Fibroblast of villous mesenchyme (primary cell): ENCODE results near the gene UPB1. TPM values are rescaled to one million over a fixed set of nuclear protein-coding genes. Genes with fewer than 3 reads are reported as not detected.
"Not testable (repeated sequence)": the region's sequence is repeated elsewhere in the genome, so short reads cannot be mapped to it uniquely, and the experiment has no call there.

Experiments
- DNase-seq: peaks from one replicate; pipeline ENCODE4 v3.0.0-alpha.2; 2010; ENCODE audit warnings: low read depth
- H3K4me3 ChIP-seq: 2 replicates; pipeline ENCODE4 v1.5.1; 2011; ENCODE audit warnings: low read depth, mild to moderate bottlenecking, low read length
- total RNA-seq: library from RNA; depleted of rRNA; stranded (reverse); fragments of >200 nt; gene quantifications from 2 replicates; pipeline ENCODE4 v1.2.3, GENCODE V29; 2012
- TF ChIP-seq, protein P1 (sequence below): IDR thresholded peaks from 2 replicates; pipeline ENCODE4 v1.5.1; 2012; ENCODE audit warnings: low read depth, mild to moderate bottlenecking, low read length; ENCODE audit not compliant: insufficient read depth

The UPB1 gene
- total RNA-seq, 1 donor: under 0.01 TPM

DNA sequence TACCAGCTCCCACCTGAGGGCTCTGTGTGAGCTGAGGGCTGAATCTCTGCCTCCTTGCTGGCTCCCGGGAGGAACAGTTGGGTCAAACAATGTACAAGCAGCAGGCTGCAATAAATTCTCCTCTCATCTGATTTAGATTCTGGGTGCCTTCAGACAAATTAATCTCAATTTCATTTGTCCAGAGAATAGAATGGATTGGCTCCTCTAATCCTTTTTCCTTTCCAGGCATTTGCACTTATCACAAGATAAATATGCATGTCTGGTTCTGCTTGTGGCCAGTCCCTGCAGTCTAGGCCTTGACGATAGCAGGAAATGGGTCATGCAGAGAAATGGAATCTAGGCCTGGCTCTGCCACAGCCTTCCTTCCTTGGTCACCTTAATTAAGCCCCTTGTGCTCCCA is 28.7 kb downstream of the UPB1 start:
- TF ChIP-seq, protein P1, sequence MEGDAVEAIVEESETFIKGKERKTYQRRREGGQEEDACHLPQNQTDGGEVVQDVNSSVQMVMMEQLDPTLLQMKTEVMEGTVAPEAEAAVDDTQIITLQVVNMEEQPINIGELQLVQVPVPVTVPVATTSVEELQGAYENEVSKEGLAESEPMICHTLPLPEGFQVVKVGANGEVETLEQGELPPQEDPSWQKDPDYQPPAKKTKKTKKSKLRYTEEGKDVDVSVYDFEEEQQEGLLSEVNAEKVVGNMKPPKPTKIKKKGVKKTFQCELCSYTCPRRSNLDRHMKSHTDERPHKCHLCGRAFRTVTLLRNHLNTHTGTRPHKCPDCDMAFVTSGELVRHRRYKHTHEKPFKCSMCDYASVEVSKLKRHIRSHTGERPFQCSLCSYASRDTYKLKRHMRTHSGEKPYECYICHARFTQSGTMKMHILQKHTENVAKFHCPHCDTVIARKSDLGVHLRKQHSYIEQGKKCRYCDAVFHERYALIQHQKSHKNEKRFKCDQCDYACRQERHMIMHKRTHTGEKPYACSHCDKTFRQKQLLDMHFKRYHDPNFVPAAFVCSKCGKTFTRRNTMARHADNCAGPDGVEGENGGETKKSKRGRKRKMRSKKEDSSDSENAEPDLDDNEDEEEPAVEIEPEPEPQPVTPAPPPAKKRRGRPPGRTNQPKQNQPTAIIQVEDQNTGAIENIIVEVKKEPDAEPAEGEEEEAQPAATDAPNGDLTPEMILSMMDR: no peak
- H3K4me3 ChIP-seq: no peak overlapping the region
- DNase-seq: no peak

DNA sequence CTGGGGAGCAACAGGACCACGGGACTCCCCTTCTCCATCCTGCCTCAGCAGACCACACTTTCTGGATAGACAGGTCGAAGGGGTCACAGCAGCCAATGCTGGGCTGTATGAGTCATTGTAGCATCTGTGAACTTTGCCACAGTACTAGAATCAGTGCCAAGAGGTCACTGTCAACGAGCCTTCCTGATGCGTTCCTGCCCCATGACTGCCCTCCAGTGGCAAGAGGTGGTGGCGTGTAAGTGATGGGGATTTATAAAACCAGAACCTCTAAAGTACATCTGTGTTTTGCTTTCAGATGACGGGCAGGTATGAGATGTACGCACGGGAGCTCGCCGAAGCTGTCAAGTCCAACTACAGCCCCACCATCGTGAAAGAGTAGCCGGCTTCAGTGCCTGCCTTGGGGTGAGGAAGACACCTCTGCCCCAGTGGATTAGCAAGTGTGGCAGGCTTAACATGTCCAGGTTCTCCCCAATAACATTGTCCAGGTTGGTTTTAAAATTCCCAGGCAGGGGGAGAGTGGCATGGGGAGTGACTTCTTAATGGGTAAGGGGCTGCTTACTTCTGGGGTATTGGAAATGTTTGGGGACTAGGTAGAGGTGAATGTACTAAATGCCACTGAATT is 30.4 kb downstream of the UPB1 start:
- TF ChIP-seq, protein P1: peak; percentile 94
- peak; percentile 73 for DNase-seq
- no peak overlapping the region for H3K4me3 ChIP-seq

DNA sequence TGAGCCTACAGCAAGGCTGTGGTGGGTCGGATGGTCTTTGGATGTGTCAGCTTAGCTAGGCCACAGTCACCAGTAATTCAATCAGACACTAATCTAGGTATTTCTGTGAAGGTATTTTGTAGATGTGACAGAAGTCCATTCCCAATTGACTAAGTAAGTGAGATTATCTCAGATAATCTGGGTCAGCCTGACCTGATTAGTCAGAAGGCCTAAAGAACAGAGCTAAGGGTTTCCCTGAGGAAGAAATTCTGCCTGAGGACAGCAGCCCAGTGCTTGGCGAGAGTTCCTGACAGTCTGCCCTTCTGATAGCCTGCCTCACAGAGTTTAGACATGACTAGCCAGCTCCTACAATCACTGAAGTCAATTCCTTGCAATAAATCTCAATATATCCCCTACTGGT is 31.1 kb downstream of the UPB1 start:
- TF ChIP-seq, protein P1: no peak
- no peak overlapping the region for H3K4me3 ChIP-seq
- DNase-seq: no peak

DNA sequence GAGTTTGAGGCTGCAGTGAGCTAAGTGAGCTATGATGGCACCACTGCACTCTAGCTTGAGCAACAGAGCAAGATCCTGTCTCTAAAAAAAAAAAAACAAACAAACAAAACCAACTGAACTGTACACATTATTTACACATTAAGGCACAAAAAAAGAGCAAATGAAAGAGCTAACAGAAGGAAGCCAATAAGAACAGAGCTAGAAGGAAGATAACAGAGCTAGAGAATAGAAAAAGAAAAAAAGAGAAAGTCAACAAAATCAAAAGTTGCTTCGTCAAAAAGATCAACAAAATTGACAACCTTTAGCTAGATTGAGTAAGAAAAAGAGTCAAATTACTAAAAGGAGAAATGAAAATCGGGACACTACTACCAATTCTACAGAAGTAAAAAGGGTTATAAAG is 34.8 kb downstream of the UPB1 start:
- H3K4me3 ChIP-seq: no peak overlapping the region
- TF ChIP-seq, protein P1: no peak
- DNase-seq: no peak

DNA sequence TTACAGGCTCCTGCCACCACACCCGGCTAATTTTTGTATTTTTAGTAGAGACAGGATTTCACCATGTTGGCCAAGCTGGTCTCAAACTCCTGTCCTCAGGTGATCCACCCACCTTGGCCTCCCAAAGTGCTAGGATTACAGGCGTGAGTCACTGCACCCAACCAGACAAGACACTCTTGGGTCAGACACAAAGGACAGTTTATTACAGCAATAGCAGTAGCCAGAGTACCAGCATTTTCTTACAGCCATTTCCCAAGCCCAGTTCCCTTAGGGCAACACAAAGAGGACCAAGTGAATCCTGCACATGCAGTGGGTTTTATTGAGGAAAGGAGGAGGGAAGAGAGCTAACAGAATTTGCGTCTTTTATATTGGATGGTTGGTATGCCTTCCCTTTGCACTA is 35.8 kb downstream of the UPB1 start:
- not testable (repeated sequence) for H3K4me3 ChIP-seq, DNase-seq

DNA sequence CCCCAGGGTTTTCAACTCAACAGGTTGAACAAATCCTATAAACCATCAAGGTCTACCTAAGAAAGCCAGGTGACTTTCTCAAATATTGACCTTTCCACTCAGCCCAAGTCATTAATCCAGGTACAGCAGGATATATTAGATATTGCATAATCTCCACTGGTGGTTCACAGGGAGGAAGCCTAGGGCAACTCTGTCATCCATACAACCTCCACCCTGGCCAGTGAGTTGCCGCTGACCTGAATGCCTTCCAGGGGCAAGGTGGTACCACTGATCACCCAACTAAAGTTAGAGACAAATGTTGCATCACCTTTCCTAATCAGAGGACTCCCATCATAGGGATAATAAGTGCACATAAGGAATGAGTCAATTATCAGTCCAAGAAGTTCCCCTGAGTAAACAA is 36.9 kb downstream of the UPB1 start:
- no peak for DNase-seq
- no peak overlapping the region for H3K4me3 ChIP-seq
- TF ChIP-seq, protein P1: no peak

GRCh38 chr22:24535348-24535747 is 40.2 kb downstream of the UPB1 start:
- no peak overlapping the region for H3K4me3 ChIP-seq
- no peak for DNase-seq
- TF ChIP-seq, protein P1: no peak
